ENCODE measurements around the gene B9D2. TPM values are rescaled to one million over a fixed set of nuclear protein-coding genes. Genes with fewer than 3 reads are reported as not detected.

Gene B9D2, protein sequence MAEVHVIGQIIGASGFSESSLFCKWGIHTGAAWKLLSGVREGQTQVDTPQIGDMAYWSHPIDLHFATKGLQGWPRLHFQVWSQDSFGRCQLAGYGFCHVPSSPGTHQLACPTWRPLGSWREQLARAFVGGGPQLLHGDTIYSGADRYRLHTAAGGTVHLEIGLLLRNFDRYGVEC
- total RNA-seq: 3.1 and 6.5 TPM in 2 replicates

DNA sequence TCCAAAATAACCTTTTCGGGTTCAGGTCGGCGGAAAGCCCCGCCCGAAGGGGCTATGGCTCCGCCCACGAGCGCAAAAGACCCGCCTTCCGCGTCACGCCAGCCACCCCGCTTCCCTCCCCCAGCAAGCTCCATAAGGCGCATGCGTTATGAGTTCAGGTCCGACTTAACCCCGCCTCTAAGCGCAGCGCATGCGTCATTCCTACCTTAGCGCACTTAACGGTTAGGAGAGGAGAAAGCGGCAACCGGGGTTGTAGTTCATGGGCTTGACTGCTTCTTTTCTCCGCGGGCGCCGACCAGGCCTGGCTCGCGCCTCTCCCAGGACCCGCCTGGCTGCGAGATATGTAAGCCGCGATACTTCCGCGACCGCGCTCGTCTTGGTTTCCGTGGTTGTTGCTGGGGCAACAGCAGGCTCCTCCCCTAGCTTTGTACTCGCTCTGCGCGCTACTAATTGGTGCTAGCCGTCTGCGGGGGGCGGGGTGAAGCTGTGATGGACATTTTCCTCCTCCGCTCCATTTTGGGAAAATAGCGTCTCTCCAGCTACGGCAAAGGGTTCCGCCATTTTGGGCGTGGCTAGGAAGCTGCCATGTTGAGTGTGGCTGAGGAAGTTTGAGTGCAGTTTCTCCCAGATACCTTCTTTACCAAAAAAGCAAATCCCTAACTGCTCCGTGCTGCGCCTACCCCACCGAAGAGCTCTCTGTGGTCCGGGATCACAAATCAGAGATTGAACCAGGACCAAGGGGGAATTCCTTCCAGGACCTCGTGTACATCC, at the start of gene B9D2:
TSS of gene B9D2 (minus strand) at position 397 of the 771 bp plus-strand sequence. CDS start 630 bp downstream, outside the sequence.

DNA sequence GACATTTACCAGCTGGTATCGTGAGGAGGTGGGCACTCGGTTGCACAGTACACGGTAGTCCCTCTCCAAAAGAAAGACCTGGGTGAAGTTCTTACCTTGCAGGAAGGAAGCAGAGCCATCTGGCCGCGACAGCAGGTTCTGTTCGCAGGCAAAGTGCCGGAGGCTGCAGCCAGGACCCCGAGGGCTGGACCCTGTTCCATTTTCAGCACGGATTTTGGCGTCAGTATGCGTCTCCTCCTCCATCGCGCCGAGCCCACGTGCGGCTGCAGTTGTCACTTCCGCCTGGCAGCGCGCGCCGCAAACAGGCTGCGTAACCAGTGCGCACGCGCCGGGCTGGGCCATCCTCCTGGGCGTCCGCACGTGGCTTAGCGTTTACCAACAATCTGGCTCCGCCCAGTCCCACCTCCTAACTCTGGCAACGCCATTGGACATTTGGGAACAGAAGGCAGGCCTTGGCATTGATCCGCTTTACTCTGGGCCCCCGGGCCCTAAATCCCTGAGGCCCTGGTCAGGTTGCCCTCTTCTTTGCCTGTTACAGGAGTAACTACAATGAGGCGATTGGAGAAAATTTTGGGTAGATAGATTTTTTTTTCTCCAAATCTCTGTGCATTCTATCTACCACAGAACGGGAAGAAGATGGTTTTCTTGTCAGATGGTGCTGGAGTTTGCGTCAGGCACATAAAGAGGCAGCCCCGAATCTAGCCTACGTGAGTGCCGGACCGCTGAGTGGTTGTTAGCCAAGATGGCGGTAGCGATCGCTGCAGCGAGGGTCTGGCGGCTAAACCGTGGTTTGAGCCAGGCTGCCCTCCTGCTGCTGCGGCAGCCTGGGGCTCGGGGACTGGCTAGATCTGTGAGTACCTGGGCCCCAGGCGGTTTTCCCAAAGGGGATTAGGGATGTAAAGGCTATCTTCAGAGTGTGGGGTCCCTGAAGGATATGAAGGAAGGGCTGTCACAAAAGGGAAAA, 33.4 kb upstream of the B9D2 start, which contains the start of the genes BCKDHA and EXOSC5:
TSS of gene BCKDHA (plus strand) at position 733 of the 964 bp plus-strand sequence. CDS start at position 743, 10 bp downstream.
TSS of gene EXOSC5 (minus strand) at position 274 of the 964 bp plus-strand sequence. CDS start at position 243, 31 bp downstream.

DNA sequence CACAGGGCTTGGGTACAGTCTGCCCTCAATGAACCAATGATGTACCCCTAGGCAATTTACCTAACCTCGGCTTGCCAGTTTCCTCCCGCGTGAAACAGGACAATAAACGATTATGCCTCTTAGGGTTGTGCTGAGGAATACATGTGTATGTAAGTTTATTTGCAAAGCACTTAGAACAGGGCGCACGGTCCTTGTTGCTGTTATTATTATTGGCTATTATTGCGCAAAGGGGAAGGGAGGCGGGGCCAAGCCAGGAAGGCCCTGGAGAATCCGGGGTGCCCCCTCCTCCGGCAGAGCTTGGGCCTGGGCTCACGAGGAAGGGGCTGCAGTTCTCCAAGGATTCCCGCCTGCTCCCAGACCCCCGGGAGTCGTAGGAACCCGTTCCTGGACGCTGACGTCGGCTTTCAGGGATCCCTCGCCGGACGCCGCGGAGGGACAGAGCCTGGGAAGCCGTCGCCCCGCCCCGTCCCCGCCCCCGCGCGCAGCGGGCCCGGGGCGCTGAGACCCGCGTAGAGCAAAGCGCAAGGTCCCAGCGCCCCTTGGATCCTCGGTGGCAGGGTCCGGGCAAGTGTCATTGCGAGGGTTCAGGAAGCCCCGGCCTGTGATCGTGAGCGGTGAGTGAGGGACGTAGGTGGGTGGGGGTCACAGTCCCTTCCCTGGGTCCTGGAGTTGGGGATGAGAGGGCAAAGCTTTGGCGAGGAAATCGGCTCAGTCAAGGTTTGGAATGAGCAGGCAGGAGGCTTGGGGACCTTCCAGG, 12.5 kb upstream of the B9D2 start, which contains the start of gene TMEM91:
TSS of gene TMEM91 (plus strand) at position 293 of the 757 bp plus-strand sequence. CDS start 1,777 bp downstream, outside the sequence.

DNA sequence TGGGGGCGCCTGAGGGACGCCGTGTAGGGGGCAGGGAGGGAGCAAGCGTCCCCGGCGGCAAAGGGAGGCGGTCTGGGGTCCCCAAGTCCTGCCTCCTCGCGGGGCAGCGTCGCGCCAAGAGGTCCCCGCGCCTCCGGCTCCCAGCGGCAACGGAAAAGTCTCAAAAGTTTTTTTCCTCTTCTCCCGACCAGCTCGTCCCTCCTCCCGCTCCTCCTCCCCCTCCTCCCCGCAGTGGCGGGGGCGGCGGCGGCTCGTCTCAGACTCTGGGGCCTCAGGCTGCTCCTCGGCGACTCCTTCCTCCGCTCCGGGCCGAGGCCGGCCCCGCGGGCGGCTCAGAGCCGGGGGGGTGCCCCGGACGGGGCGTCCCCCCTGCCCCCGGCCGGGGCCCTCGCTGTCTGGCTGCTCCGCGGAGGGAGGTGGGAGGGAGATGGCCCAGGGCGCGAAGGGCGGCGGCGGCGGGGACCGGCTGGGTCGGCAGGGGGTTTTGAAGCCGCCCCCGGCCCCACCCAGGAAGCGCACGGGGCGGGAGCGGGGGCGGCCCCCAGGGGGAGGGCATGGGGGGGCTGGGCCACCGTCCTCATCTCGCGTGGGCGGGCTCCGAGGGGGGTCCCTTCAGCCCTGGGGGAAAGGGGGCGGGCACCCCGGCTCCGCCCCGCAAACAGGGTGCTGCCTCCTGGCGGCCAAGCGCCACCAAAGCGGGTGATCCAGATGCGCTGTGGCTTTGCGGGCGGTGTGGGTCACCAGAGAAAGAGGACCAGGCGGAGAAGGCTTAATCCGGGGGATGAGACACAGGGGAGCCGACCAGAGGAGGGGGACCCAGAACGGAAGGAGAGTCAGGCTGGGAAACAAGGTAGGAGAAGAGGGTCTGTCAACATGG, 10.2 kb downstream of the B9D2 start, which contains the start of gene TGFB1:
TSS of gene TGFB1 (minus strand) at position 457 of the 877 bp plus-strand sequence. CDS start 878 bp downstream, outside the sequence.

DNA sequence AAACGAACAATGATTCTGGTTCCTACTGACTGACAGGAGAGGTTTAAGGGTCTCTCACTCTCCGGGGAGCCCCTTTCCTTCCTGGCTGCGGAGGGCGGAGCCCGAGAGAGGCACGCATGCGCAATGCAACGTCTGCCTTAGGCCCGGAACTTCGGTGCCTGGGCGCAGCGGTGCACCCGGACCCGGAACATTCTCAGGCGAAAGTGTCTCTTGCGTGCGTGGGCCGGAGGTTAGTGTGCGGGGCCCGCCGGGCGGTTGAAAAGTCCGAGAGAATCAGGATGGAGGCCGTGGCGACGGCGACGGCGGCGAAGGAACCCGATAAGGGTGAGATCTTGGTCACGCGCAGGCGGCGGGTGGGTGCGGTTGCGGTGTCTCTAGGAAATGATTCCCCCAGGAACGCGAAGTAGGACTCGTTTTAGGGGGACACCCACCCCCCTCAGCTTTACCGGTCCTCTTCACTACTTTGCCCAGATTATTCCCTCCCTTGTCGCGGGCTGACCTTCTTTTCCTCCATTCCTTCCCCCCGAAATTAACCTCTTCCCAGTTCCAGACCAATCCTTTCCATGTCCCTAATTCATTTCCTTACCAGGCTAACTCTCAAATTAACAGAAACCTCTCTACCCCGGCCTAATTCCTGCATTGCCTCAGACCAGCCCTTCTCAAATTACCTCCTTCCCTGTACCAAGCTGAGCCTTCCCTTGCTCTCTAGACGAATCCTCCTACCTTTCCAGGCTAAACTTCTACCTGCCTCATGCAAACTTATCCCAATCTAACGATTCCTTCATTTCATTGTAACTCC, 53.7 kb downstream of the B9D2 start, which contains the start of gene CCDC97:
TSS of gene CCDC97 (plus strand) at position 140 of the 799 bp plus-strand sequence. CDS start at position 279, 139 bp downstream.

Other genes with a start within 250 kb of the B9D2 start
- gene CYP2F1, start 249.7 kb downstream of the B9D2 start, total RNA-seq: under 0.01 TPM in 1 of 2 replicates, not detected in the other
- under 0.01 and 1.3 TPM in 2 replicates for gene CYP2S1, start 170.9 kb downstream of the B9D2 start, total RNA-seq
- gene AXL, start 144.9 kb downstream of the B9D2 start, total RNA-seq: 224 and 501 TPM in 2 replicates
- 41.7 and 84.2 TPM in 2 replicates for gene HNRNPUL1, start 99.8 kb downstream of the B9D2 start, total RNA-seq
- gene CCDC97, start 54.0 kb downstream of the B9D2 start, total RNA-seq: 6.2 and 6.3 TPM in 2 replicates
- gene TGFB1, start 10.2 kb downstream of the B9D2 start, total RNA-seq: 8.7 and 10.7 TPM in 2 replicates
- 4.2 and 9.9 TPM in 2 replicates for gene TMEM91, start 12.4 kb upstream of the B9D2 start, total RNA-seq
- gene EXOSC5, start 33.2 kb upstream of the B9D2 start, total RNA-seq: 9.3 and 22.8 TPM in 2 replicates
- 21.5 and 31.9 TPM in 2 replicates for gene BCKDHA, start 33.7 kb upstream of the B9D2 start, total RNA-seq
- 0.96 and 1.1 TPM in 2 replicates for gene B3GNT8, start 63.2 kb upstream of the B9D2 start, total RNA-seq
- 21.4 and 43.5 TPM in 2 replicates for gene DMAC2, start 75.8 kb upstream of the B9D2 start, total RNA-seq
- not detected in 2 replicates for gene ERICH4, start 79.0 kb upstream of the B9D2 start, total RNA-seq
- 0.28 TPM in 1 of 2 replicates, not detected in the other for gene CEACAM21, start 212.0 kb upstream of the B9D2 start, total RNA-seq

Data from regular cardiac myocyte (primary cell).